PC-9 (cell line): Measurements from ENCODE around the gene CNGA4. TPM values are rescaled to one million over a fixed set of nuclear protein-coding genes. Genes with fewer than 3 reads are reported as not detected.
A peak's percentile ranks its signal among the peaks of the same experiment; 100 is the strongest.

ENCODE experiments used
- BruUV-seq: library from RNA; stranded (reverse); fragments of 400-500 nt; replicated peaks from 2 replicates; lab custom pipeline; 2021; lab: Mats Ljungman, UMichigan
- CTCF ChIA-PET: fragments of 300-600 bp; sonication (Branson Sonifier 250); formaldehyde crosslinking; loops from one replicate; lab custom pipeline; 2022; ENCODE audit warnings: antibody characterized with exemption; lab: Charles Lee
- POLR2A ChIA-PET: fragments of 300-600 bp; sonication (Branson Sonifier 250); formaldehyde crosslinking; loops from one replicate; lab custom pipeline; 2022; ENCODE audit warnings: antibody characterized with exemption; ENCODE audit not compliant: unreplicated experiment; lab: Charles Lee
- DNase-seq, 2 experiments: peaks; one replicate each; pipeline versions ENCODE4 v3.0.0 to v3.0.0-alpha.2; 2015 to 2022; ENCODE audit warnings: mixed read lengths in 1 of 2
- H2AFZ ChIP-seq: fragments of 200-600 bp; sonication (generic); 2 replicates; pipeline ENCODE4 v1.8.1; 2017; ENCODE audit warnings: antibody characterized with exemption
- H3F3A ChIP-seq: fragments of 200-600 bp; sonication (generic); 2 replicates; pipeline ENCODE4 v1.8.1; 2017; ENCODE audit warnings: antibody characterized with exemption, mild to moderate bottlenecking, low read depth; ENCODE audit not compliant: insufficient read depth
- H3K27ac ChIP-seq: fragments of 200-600 bp; sonication (generic); 2 replicates; pipeline ENCODE4 v1.6.1; 2016; ENCODE audit warnings: mixed run types
- H3K27me3 ChIP-seq: fragments of 200-600 bp; sonication (generic); 2 replicates; pipeline ENCODE4 v1.6.1; 2016; ENCODE audit warnings: low read depth, mixed run types; ENCODE audit not compliant: insufficient read depth
- H3K36me3 ChIP-seq: fragments of 200-600 bp; sonication (generic); 2 replicates; pipeline ENCODE4 v1.6.1; 2016; ENCODE audit warnings: low read depth, mixed run types
- H3K4me1 ChIP-seq: fragments of 200-600 bp; sonication (generic); replicated peaks from 2 replicates; pipeline ENCODE4 v1.6.1; 2016; ENCODE audit warnings: mixed run types; ENCODE audit not compliant: insufficient read depth
- H3K4me2 ChIP-seq: fragments of 200-600 bp; sonication (generic); 2 replicates; pipeline ENCODE4 v1.6.1; 2017; ENCODE audit warnings: mixed run types
- H3K4me3 ChIP-seq: fragments of 200-600 bp; sonication (generic); 2 replicates; pipeline ENCODE4 v1.6.1; 2016; ENCODE audit warnings: mixed run types
- H3K79me2 ChIP-seq: fragments of 200-600 bp; sonication (generic); 2 replicates; pipeline ENCODE4 v1.6.1; 2017; ENCODE audit warnings: low read depth, mixed run types
- H3K9me2 ChIP-seq: fragments of 200-600 bp; sonication (generic); 2 replicates; pipeline ENCODE4 v1.8.1; 2017; ENCODE audit warnings: mild to moderate bottlenecking; ENCODE audit not compliant: insufficient read depth
- H3K9me3 ChIP-seq: fragments of 200-600 bp; sonication (generic); 2 replicates; pipeline ENCODE4 v1.8.1; 2016; ENCODE audit warnings: low read depth; ENCODE audit not compliant: insufficient read depth
- H4K20me1 ChIP-seq: fragments of 200-600 bp; sonication (generic); 2 replicates; pipeline ENCODE4 v1.8.1; 2017; ENCODE audit not compliant: insufficient read depth
- EZH2 ChIP-seq: fragments of 200-600 bp; sonication (generic); IDR thresholded peaks from 2 replicates; pipeline ENCODE4 v1.8.0; 2017; ENCODE audit warnings: antibody characterized with exemption, low read depth
- intact Hi-C: fragments of 100-400 bp; cut with micrococcal nuclease; formaldehyde crosslinking; loops from one replicate; pipeline ENCODE4 v1.10.0; 2022; ENCODE audit not compliant: unreplicated experiment
- total RNA-seq: library from RNA; stranded (reverse); gene quantifications from 2 replicates; pipeline ENCODE4 v1.2.3, GENCODE V29; 2021
- TF ChIP-seq, protein P1 (sequence below): fragments of 200-600 bp; sonication (generic); conservative IDR thresholded peaks from 2 replicates; pipeline ENCODE4 v1.6.1; 2017; ENCODE audit warnings: mixed run types, antibody characterized with exemption, mild to moderate bottlenecking, moderate library complexity

CNGA4 gene
- total RNA-seq, 1 experiment from 2014 or later: 0.20 TPM

- Histone ChIP-seq H3K9me3 (no peaks in the 10 kb centered on the region), H3K79me2 (peaks cover 40% of the 10 kb centered on the region), H3K27me3 (no peaks in the 10 kb centered on the region), H3K4me1 (no peaks in the 10 kb centered on the region; the same call in 1 of the 2 replicates), H3F3A (peaks cover 6% of the 10 kb centered on the region; the same call in 1 of the 2 replicates), H3K9me2 (no peaks in the 10 kb centered on the region), H4K20me1 (0 out of 2 replicates have a peak, but pooled peaks cover 5% of the 10 kb centered on the region), H3K4me2 (peak within 1 kb of the TSS; percentile 90), H3K36me3 (no peaks in the 10 kb centered on the region), H2AFZ (peak within 1 kb of the TSS; percentile 100), H3K4me3 (peak within 1 kb of the TSS; percentile 92), H3K27ac (peak within 1 kb of the TSS; percentile 76)
- intact Hi-C loops: loop anchor here (2.0 kb wide), 1 partner anchor 84 kb away; no protein-coding TSS in a partner anchor
- TF ChIP-seq EZH2: no peak
- TF ChIP-seq, protein P1, sequence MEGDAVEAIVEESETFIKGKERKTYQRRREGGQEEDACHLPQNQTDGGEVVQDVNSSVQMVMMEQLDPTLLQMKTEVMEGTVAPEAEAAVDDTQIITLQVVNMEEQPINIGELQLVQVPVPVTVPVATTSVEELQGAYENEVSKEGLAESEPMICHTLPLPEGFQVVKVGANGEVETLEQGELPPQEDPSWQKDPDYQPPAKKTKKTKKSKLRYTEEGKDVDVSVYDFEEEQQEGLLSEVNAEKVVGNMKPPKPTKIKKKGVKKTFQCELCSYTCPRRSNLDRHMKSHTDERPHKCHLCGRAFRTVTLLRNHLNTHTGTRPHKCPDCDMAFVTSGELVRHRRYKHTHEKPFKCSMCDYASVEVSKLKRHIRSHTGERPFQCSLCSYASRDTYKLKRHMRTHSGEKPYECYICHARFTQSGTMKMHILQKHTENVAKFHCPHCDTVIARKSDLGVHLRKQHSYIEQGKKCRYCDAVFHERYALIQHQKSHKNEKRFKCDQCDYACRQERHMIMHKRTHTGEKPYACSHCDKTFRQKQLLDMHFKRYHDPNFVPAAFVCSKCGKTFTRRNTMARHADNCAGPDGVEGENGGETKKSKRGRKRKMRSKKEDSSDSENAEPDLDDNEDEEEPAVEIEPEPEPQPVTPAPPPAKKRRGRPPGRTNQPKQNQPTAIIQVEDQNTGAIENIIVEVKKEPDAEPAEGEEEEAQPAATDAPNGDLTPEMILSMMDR: no peak
- ChIA-PET POLR2A (interaction anchor here (0.7 kb wide), 1 partner anchor 86 kb away, joined by 3 read pairs; the partner anchor contains the start of gene CAVIN3), CTCF (interaction anchor here (0.7 kb wide), 1 partner anchor 274 kb away, joined by 10 read pairs; no protein-coding TSS in a partner anchor)
- BruUV-seq: no TSS peak
- peak; percentile 92 to 98 for DNase-seq
Measured at GRCh38 chr11:6234387-6235107, 4.3 kb upstream of the CNGA4 start, which contains the start of gene FHIP1B. TSS of gene FHIP1B (minus strand) at chr11:6234636. CDS start at chr11:6224516, 10,120 bp downstream.

DNA sequence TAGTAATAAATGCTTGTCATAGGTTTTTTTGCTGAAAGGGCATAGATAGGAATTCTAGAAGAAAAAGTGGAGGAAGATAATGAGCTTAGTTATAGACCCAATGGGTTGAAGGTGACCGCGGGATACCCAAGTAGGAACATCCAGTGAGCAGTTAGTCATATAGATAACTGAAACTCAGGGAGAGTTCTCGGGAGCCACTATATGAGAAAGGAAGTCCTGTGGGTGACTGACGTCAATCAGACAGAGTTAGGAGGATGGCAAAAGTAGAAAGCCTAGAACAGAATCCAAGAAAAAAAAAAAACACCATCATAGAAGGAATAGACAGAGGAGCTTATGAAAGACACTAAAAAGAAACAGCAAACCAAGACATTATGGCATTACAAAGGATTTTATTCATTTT lies 1.6 kb upstream of the CNGA4 start:
- Histone ChIP-seq H4K20me1 (no peaks in the 10 kb centered on the region), H3K36me3 (no peaks in the 10 kb centered on the region), H3K27me3 (no peaks in the 10 kb centered on the region), H3K4me1 (no peaks in the 10 kb centered on the region; the same call in 1 of the 2 replicates), H3K4me2 (no peak overlapping the region), H3K4me3 (no peak overlapping the region), H2AFZ (no peak overlapping the region), H3K9me2 (no peaks in the 10 kb centered on the region), H3K9me3 (no peaks in the 10 kb centered on the region), H3K27ac (no peak overlapping the region), H3F3A (peaks cover 6% of the 10 kb centered on the region; the same call in 1 of the 2 replicates), H3K79me2 (peaks cover 19% of the 10 kb centered on the region)
- ChIA-PET CTCF (no interaction called here), POLR2A (interaction anchor here (0.7 kb wide), 1 partner anchor 85 kb away, joined by 3 read pairs; no protein-coding TSS in a partner anchor)
- TF ChIP-seq, protein P1: no peak
- no peak for TF ChIP-seq EZH2
- intact Hi-C loops: no loop called here
- DNase-seq: no peak
- no TSS peak for BruUV-seq

DNA sequence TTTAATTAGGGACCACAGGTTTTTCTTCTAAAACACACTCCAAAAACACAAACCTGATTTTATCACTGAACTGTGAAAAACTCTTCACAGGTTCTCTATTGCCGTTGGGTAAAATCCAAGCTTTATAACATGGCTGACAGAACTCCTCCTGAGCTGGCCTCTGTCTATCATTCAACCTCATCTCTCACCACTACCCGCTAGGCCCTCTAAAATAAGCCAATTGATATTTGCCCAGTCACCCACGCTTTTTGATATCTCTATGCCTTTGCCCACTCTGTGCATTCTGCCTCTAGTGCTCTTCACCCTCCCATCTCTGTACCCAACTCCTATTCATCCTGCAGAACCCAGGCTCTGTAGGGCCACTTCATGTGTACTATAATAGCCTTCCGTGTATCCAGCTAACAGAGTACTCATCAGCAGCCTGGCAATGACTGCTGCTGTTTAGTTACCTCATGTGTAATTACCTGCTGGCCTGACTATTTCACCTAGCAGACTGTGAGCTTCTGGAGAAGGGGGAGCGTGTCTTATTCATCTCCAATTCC lies 1.1 kb upstream of the CNGA4 start:
- no peaks in the 10 kb centered on the region for H3K27me3 ChIP-seq
- H3F3A ChIP-seq: peaks cover 6% of the 10 kb centered on the region; the same call in 1 of the 2 replicates
- H4K20me1 ChIP-seq: no peaks in the 10 kb centered on the region
- no peak overlapping the region for H3K4me3 ChIP-seq
- H3K4me1 ChIP-seq: no peaks in the 10 kb centered on the region; the same call in 1 of the 2 replicates
- no peak overlapping the region for H3K27ac ChIP-seq
- ChIA-PET POLR2A (interaction anchor here (0.6 kb wide), 1 partner anchor 428 kb away, joined by 3 read pairs; no protein-coding TSS in a partner anchor), CTCF (no interaction called here)
- BruUV-seq: no TSS peak
- TF ChIP-seq EZH2: no peak
- no peaks in the 10 kb centered on the region for H3K36me3 ChIP-seq
- DNase-seq: no peak
- no peak overlapping the region for H2AFZ ChIP-seq
- intact Hi-C loops: no loop called here
- H3K4me2 ChIP-seq: no peak overlapping the region
- no peaks in the 10 kb centered on the region for H3K9me2 ChIP-seq
- no peaks in the 10 kb centered on the region for H3K9me3 ChIP-seq
- H3K79me2 ChIP-seq: peaks cover 14% of the 10 kb centered on the region
